ENCODE results near the gene ADGRL1.
"Not testable (repeated sequence)": the region's sequence is repeated elsewhere in the genome, so short reads cannot be mapped to it uniquely, and the experiment has no call there.

- TF ChIP-seq CTCF (conservative IDR thresholded peaks at IDR 0.05; ENCODE audit: low read length); EZH2phosphoT487 (IDR thresholded peaks at IDR 0.05; ENCODE audit: borderline replicate concordance, low read depth, low read length): not testable (repeated sequence)
These were observed 44.3 kb upstream of the ADGRL1 start for GRCh38 chr19:14250315-14250714.

Data from OCI-LY7 (cell line).